PC-3 (cell line): ENCODE data around the gene FOXN3. TPM values are rescaled to one million over a fixed set of nuclear protein-coding genes. Genes with fewer than 3 reads are reported as not detected.

Experiments used
- ATAC-seq: fragments of 200-7000 bp; cut with Tn5 transposase; 2 replicates; pipeline ENCODE4 v1.9.1; 2020; ENCODE audit warnings: mild to moderate bottlenecking, moderate library complexity
- BruUV-seq: library from RNA; stranded (reverse); fragments of 400-500 nt; replicated peaks from 2 replicates; lab custom pipeline; 2021; lab: Mats Ljungman, UMichigan
- CTCF ChIA-PET: fragments of 300-600 bp; sonication (Branson Sonifier 250); formaldehyde crosslinking; loops from one replicate; lab custom pipeline; 2022; ENCODE audit warnings: antibody characterized with exemption; lab: Charles Lee
- POLR2A ChIA-PET: fragments of 300-600 bp; sonication (Branson Sonifier 250); formaldehyde crosslinking; loops from one replicate; lab custom pipeline; 2022; ENCODE audit warnings: antibody characterized with exemption; ENCODE audit not compliant: unreplicated experiment; lab: Charles Lee
- DNase-seq: peaks from one replicate; pipeline ENCODE4 v3.0.0-alpha.2; 2015
- H2AFZ ChIP-seq: fragments of 300-600 bp; sonication (generic); 2 replicates; pipeline ENCODE4 v1.6.0; 2016; ENCODE audit warnings: antibody characterized with exemption, low read length
- H3F3A ChIP-seq: fragments of 300-600 bp; sonication (generic); one replicate; pipeline ENCODE4 v1.6.0; 2017; ENCODE audit warnings: antibody characterized with exemption, low read length, control low read depth, mild to moderate bottlenecking; ENCODE audit not compliant: unreplicated experiment
- H3K27ac ChIP-seq: fragments of 300-600 bp; sonication (generic); 2 replicates; pipeline ENCODE4 v1.5.1; 2016; ENCODE audit warnings: mild to moderate bottlenecking, low read length
- H3K27me3 ChIP-seq: fragments of 300-600 bp; sonication (generic); 2 replicates; pipeline ENCODE4 v1.6.1; 2016; ENCODE audit warnings: low read length, mixed read lengths
- H3K36me3 ChIP-seq: fragments of 300-600 bp; sonication (generic); 2 replicates; pipeline ENCODE4 v1.6.1; 2016; ENCODE audit warnings: low read depth, mixed run types, low read length, mixed read lengths
- H3K4me1 ChIP-seq: fragments of 300-600 bp; sonication (generic); 2 replicates; pipeline ENCODE4 v1.5.1; 2016; ENCODE audit warnings: low read length; ENCODE audit not compliant: insufficient read depth
- H3K4me2 ChIP-seq: fragments of 300-600 bp; sonication (generic); 2 replicates; pipeline ENCODE4 v1.6.0; 2016; ENCODE audit warnings: low read length
- H3K4me3 ChIP-seq: fragments of 300-600 bp; sonication (generic); 2 replicates; pipeline ENCODE4 v1.5.1; 2016; ENCODE audit warnings: mild to moderate bottlenecking, low read length, mixed read lengths
- H3K79me2 ChIP-seq: fragments of 300-600 bp; sonication (generic); 2 replicates; pipeline ENCODE4 v1.6.1; 2017; ENCODE audit warnings: low read length, mixed read lengths
- H3K9ac ChIP-seq: fragments of 300-600 bp; sonication (generic); 2 replicates; pipeline ENCODE4 v1.6.0; 2016; ENCODE audit warnings: mild to moderate bottlenecking, low read length
- H3K9me2 ChIP-seq: fragments of 300-600 bp; sonication (generic); replicated peaks from 2 replicates; pipeline ENCODE4 v1.6.1; 2016; ENCODE audit warnings: mixed run types, low read length, mixed read lengths
- H3K9me3 ChIP-seq: fragments of 300-600 bp; sonication (generic); 2 replicates; pipeline ENCODE4 v1.6.1; 2016; ENCODE audit warnings: low read length, mixed read lengths
- H4K20me1 ChIP-seq: fragments of 300-600 bp; sonication (generic); 2 replicates; pipeline ENCODE4 v1.6.1; 2016; ENCODE audit warnings: low read length, mixed read lengths
- EZH2 ChIP-seq: fragments of 300-600 bp; sonication (generic); IDR thresholded peaks from one replicate; pipeline ENCODE4 v1.6.1; 2017; ENCODE audit warnings: antibody characterized with exemption, mild to moderate bottlenecking, low read length; ENCODE audit not compliant: unreplicated experiment
- EZH2phosphoT487 ChIP-seq: fragments of 300-600 bp; sonication (generic); IDR thresholded peaks from 2 replicates; pipeline ENCODE4 v1.6.1; 2018; ENCODE audit warnings: mild to moderate bottlenecking, antibody characterized with exemption, low read length, borderline replicate concordance
- intact Hi-C: fragments of 100-400 bp; cut with micrococcal nuclease; formaldehyde crosslinking; loops from 2 replicates; pipeline ENCODE4 v1.9.0; 2023
- total RNA-seq: library from RNA; depleted of rRNA; stranded (reverse); fragments of >200 nt; gene quantifications from 2 replicates; pipeline ENCODE4 v1.2.3, GENCODE V29; 2014
- TF ChIP-seq, protein P1 (sequence below): fragments of 300-600 bp; sonication (generic); conservative IDR thresholded peaks from 2 replicates; pipeline ENCODE4 v1.5.1; 2017; ENCODE audit warnings: antibody characterized with exemption, low read depth, mild to moderate bottlenecking, low read length

The FOXN3 gene
- total RNA-seq, 1 experiment from 2014 or later, result 13.3 TPM

DNA sequence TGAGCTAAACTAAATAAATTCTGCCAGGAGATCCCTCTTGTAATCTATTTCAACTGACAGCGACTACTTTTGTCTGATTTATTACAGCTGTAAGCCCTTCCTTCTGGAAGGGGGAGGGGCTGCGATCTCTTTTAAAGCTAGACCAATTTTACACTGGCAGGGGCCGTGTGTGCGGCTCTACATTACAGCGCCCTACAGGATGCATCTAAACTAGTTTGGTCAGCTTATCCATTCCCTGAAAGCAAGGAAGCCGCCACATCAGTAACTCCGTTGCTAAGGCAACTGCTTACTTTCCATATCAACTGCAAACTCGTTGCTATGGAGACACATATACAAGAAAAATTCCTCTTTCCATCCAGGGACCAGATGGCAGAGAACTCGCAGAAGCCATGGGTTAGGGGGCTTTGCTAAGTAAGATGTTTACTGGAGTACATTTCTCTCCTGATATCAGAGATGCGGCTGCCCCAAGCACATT is 17.4 kb downstream of the FOXN3 start:
- no peaks in the 10 kb centered on the region for H3F3A ChIP-seq
- H3K36me3 ChIP-seq, result no peaks in the 10 kb centered on the region
- no peak overlapping the region for H3K4me2 ChIP-seq
- no peak overlapping the region for H3K27ac ChIP-seq
- no peaks in the 10 kb centered on the region for H3K4me1 ChIP-seq
- POLR2A ChIA-PET, result no interaction called here
- BruUV-seq, result no TSS peak
- no peak overlapping the region for H3K9ac ChIP-seq
- intact Hi-C loops, result no loop called here
- H3K9me3 ChIP-seq, result no peaks in the 10 kb centered on the region
- DNase-seq (no peak), ATAC-seq (no peak)
- H3K9me2 ChIP-seq, result no peaks in the 10 kb centered on the region
- H3K27me3 ChIP-seq, result no peaks in the 10 kb centered on the region
- no peak for TF ChIP-seq EZH2
- TF ChIP-seq EZH2phosphoT487, result no peak
- TF ChIP-seq, protein P1, sequence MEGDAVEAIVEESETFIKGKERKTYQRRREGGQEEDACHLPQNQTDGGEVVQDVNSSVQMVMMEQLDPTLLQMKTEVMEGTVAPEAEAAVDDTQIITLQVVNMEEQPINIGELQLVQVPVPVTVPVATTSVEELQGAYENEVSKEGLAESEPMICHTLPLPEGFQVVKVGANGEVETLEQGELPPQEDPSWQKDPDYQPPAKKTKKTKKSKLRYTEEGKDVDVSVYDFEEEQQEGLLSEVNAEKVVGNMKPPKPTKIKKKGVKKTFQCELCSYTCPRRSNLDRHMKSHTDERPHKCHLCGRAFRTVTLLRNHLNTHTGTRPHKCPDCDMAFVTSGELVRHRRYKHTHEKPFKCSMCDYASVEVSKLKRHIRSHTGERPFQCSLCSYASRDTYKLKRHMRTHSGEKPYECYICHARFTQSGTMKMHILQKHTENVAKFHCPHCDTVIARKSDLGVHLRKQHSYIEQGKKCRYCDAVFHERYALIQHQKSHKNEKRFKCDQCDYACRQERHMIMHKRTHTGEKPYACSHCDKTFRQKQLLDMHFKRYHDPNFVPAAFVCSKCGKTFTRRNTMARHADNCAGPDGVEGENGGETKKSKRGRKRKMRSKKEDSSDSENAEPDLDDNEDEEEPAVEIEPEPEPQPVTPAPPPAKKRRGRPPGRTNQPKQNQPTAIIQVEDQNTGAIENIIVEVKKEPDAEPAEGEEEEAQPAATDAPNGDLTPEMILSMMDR, result no peak
- H3K79me2 ChIP-seq, result no peaks in the 10 kb centered on the region
- H2AFZ ChIP-seq, result no peak overlapping the region
- H4K20me1 ChIP-seq, result no peaks in the 10 kb centered on the region
- CTCF ChIA-PET, result no interaction called here
- H3K4me3 ChIP-seq, result no peak overlapping the region

DNA sequence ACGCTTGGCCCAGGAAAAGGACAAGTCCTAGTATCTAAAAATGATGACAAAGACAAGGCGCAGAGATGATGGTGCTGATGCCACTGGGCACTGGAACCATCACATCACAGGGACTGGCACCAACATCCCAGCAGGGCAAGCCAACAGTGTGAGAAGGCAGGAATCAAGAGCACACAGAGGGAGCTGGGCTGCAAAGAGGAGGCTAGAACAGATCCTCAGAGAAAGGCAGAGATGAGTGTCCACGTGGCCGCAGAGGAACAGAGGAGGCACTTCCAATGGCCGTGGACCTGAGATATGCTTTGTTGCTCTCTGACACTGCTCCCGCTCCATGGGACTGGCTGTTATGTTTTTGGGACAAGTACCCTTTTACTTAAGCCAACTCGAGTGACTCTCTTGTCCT is 17.9 kb downstream of the FOXN3 start:
- BruUV-seq, result no TSS peak
- H3K79me2 ChIP-seq, result no peaks in the 10 kb centered on the region
- H3K36me3 ChIP-seq, result no peaks in the 10 kb centered on the region
- H3K4me1 ChIP-seq, result no peaks in the 10 kb centered on the region
- POLR2A ChIA-PET, result no interaction called here
- intact Hi-C loops, result no loop called here
- CTCF ChIA-PET, result no interaction called here
- H3K9ac ChIP-seq, result no peak overlapping the region
- H3K9me2 ChIP-seq, result no peaks in the 10 kb centered on the region
- DNase-seq (no peak), ATAC-seq (no peak)
- TF ChIP-seq EZH2phosphoT487, result no peak
- H3K9me3 ChIP-seq, result no peaks in the 10 kb centered on the region
- no peak overlapping the region for H3K27ac ChIP-seq
- no peaks in the 10 kb centered on the region for H4K20me1 ChIP-seq
- no peaks in the 10 kb centered on the region for H3K27me3 ChIP-seq
- no peak overlapping the region for H3K4me2 ChIP-seq
- no peak overlapping the region for H2AFZ ChIP-seq
- no peak overlapping the region for H3K4me3 ChIP-seq
- H3F3A ChIP-seq, result no peaks in the 10 kb centered on the region

DNA sequence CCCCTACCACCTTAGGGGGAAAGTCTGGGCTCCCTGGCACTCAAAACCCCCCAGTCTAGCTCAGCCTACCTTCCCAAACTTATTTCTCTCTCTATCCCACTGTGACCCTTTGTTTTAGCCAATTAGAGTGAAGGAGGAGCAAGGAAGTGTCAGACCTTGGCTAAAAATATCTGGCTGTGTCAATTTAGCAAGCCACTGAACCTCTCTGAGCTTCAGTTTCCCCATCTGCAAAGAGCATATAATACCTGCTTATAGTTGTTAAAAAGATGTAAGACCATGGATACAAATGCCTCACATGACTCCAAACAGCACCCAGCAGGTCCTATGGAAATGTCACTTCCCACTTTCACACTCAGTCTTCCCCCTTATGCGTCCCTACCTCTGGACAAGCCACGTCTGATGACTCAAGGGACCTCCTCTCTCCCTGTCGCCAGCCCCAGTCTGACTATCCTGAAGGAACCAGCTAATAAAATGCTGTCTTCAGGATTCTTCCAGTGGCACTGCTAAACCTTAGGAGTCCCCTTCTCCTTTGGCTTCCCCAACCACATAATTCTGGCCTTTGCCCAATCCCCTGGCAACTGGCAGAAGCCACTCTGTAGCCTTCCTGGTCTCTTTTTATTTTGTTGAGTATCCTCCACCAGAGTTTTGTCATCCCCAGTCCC is 19.3 kb downstream of the FOXN3 start:
- intact Hi-C loops, result no loop called here
- TF ChIP-seq, protein P1, result no peak
- no peak for TF ChIP-seq EZH2phosphoT487
- no peak for TF ChIP-seq EZH2
- Histone ChIP-seq H3F3A (no peaks in the 10 kb centered on the region), H3K9me3 (no peaks in the 10 kb centered on the region), H3K27ac (no peak overlapping the region), H3K79me2 (no peaks in the 10 kb centered on the region), H3K36me3 (no peaks in the 10 kb centered on the region), H4K20me1 (no peaks in the 10 kb centered on the region), H3K4me1 (no peaks in the 10 kb centered on the region), H3K4me3 (no peak overlapping the region), H3K4me2 (no peak overlapping the region), H3K9me2 (no peaks in the 10 kb centered on the region), H2AFZ (no peak overlapping the region), H3K27me3 (no peaks in the 10 kb centered on the region), H3K9ac (no peak overlapping the region)
- no TSS peak for BruUV-seq
- CTCF ChIA-PET, result interaction anchor here (0.5 to 0.6 kb wide), 2 partner anchors 93 to 556 kb away, joined by 3 to 14 read pairs; no protein-coding TSS in a partner anchor
- ATAC-seq (no peak), DNase-seq (no peak)
- POLR2A ChIA-PET, result no interaction called here
